IMR-90 (cell line): ENCODE results near the gene DPH7. TPM values are rescaled to one million over a fixed set of nuclear protein-coding genes. Genes with fewer than 3 reads are reported as not detected.

Experiments used
- ATAC-seq: fragments of 200-7000 bp; cut with Tn5 transposase; 2 replicates; pipeline ENCODE4 v1.9.1; 2020; ENCODE audit warnings: low read depth, mild to moderate bottlenecking, moderate library complexity
- BruUV-seq: library from RNA; stranded (reverse); fragments of 400-500 nt; replicated peaks from 2 replicates; lab custom pipeline; 2021; lab: Mats Ljungman, UMichigan
- CTCF ChIA-PET: fragments of 300-600 bp; formaldehyde crosslinking; extraction: SDS; loops from one replicate; lab custom pipeline; 2021; ENCODE audit warnings: antibody characterized with exemption; lab: Yijun Ruan, JAX
- POLR2A ChIA-PET: fragments of 300-600 bp; sonication (Branson Sonifier 250); formaldehyde crosslinking; loops from one replicate; lab custom pipeline; 2022; ENCODE audit warnings: antibody characterized with exemption; ENCODE audit not compliant: unreplicated experiment; lab: Charles Lee
- DNase-seq: peaks from one replicate; pipeline ENCODE4 v3.0.0; 2013
- H2AFZ ChIP-seq: replicated peaks from 2 replicates; pipeline ENCODE3; 2013; ENCODE audit warnings: low read length, mild to moderate bottlenecking; ENCODE audit not compliant: poor library complexity
- H2AK5ac ChIP-seq: 2 replicates; pipeline ENCODE4 v1.6.1; 2013; ENCODE audit warnings: low read depth, low read length, inconsistent platforms
- H2AK9ac ChIP-seq: replicated peaks from 2 replicates; pipeline ENCODE3; 2013; ENCODE audit warnings: mild to moderate bottlenecking, low read depth, low read length, moderate library complexity; ENCODE audit not compliant: poor library complexity
- H2BK120ac ChIP-seq: 2 replicates; pipeline ENCODE4 v1.6.1; 2013; ENCODE audit warnings: low read depth, low read length, inconsistent platforms
- H2BK15ac ChIP-seq: 3 replicates; pipeline ENCODE4 v1.6.1; 2013; ENCODE audit warnings: low read depth, low read length, inconsistent platforms
- H2BK20ac ChIP-seq: 2 replicates; pipeline ENCODE4 v1.6.1; 2013; ENCODE audit warnings: low read depth, mild to moderate bottlenecking, inconsistent platforms, low read length, moderate library complexity
- H2BK5ac ChIP-seq: 2 replicates; pipeline ENCODE4 v1.6.1; 2013; ENCODE audit warnings: mild to moderate bottlenecking, low read depth, low read length, inconsistent platforms; ENCODE audit not compliant: poor library complexity, severe bottlenecking
- H3K14ac ChIP-seq: replicated peaks from 2 replicates; pipeline ENCODE4 v1.6.1; 2013; ENCODE audit warnings: low read depth, low read length, inconsistent platforms
- H3K18ac ChIP-seq: 2 replicates; pipeline ENCODE4 v1.6.1; 2013; ENCODE audit warnings: low read depth, low read length, control low read depth
- H3K23ac ChIP-seq: 2 replicates; pipeline ENCODE4 v1.6.1; 2013; ENCODE audit warnings: low read depth, low read length, inconsistent platforms
- H3K27ac ChIP-seq: 2 replicates; pipeline ENCODE4 v1.5.1; 2013; ENCODE audit warnings: mild to moderate bottlenecking, control low read depth, low read length; ENCODE audit not compliant: insufficient read depth
- H3K27me3 ChIP-seq: 2 replicates; pipeline ENCODE4 v1.6.1; 2013; ENCODE audit warnings: low read length; ENCODE audit not compliant: control insufficient read depth, insufficient read depth
- H3K36me3 ChIP-seq: 2 replicates; pipeline ENCODE4 v1.6.1; 2013; ENCODE audit warnings: low read length, mixed read lengths; ENCODE audit not compliant: control insufficient read depth, insufficient read depth
- H3K4ac ChIP-seq: 2 replicates; pipeline ENCODE4 v1.6.1; 2013; ENCODE audit warnings: low read depth, low read length, inconsistent platforms
- H3K4me1 ChIP-seq: 2 replicates; pipeline ENCODE4 v1.6.1; 2013; ENCODE audit warnings: low read length, mixed read lengths; ENCODE audit not compliant: control insufficient read depth, insufficient read depth
- H3K4me2 ChIP-seq: 2 replicates; pipeline ENCODE4 v1.6.1; 2013; ENCODE audit warnings: low read depth, mild to moderate bottlenecking, control low read depth, low read length, moderate library complexity
- H3K4me3 ChIP-seq: 2 replicates; pipeline ENCODE4 v1.5.1; 2013; ENCODE audit warnings: low read depth, mild to moderate bottlenecking, control low read depth, low read length, moderate library complexity; ENCODE audit not compliant: insufficient read depth
- H3K56ac ChIP-seq: 2 replicates; pipeline ENCODE4 v1.6.1; 2013; ENCODE audit warnings: low read length, inconsistent platforms; ENCODE audit not compliant: insufficient read depth; ENCODE audit errors: extremely low read depth
- H3K79me1 ChIP-seq, 2 experiments: 2 replicates each; pipeline ENCODE4 v1.6.1; 2013; ENCODE audit warnings: low read length in 2 of 2, inconsistent platforms in 1 of 2, low read depth in 1 of 2
- H3K9ac ChIP-seq: 2 replicates; pipeline ENCODE4 v1.6.1; 2013; ENCODE audit warnings: low read depth, low read length, control low read depth
- H3K9me1 ChIP-seq: 2 replicates; pipeline ENCODE4 v1.6.1; 2013; ENCODE audit warnings: low read length, inconsistent platforms; ENCODE audit not compliant: insufficient read depth
- H3K9me3 ChIP-seq: 2 replicates; pipeline ENCODE4 v1.6.1; 2013; ENCODE audit warnings: low read length; ENCODE audit not compliant: control insufficient read depth, insufficient read depth
- H4K20me1 ChIP-seq: 2 replicates; pipeline ENCODE4 v1.6.1; 2013; ENCODE audit warnings: low read length, inconsistent platforms; ENCODE audit not compliant: insufficient read depth
- H4K5ac ChIP-seq: 2 replicates; pipeline ENCODE4 v1.6.1; 2013; ENCODE audit warnings: mild to moderate bottlenecking, low read depth, low read length, control low read depth
- H4K8ac ChIP-seq, 2 experiments: 2 replicates each; pipeline ENCODE4 v1.6.1; 2013; ENCODE audit warnings: low read depth in 2 of 2, low read length in 2 of 2, control low read depth in 1 of 2, inconsistent platforms in 1 of 2
- H4K91ac ChIP-seq: 2 replicates; pipeline ENCODE4 v1.6.1; 2013; ENCODE audit warnings: low read depth, low read length, inconsistent platforms; ENCODE audit not compliant: insufficient read depth
- BHLHE40 ChIP-seq: fragments of 150-350 bp; IDR thresholded peaks from 2 replicates; pipeline ENCODE4 v1.6.1; 2016; ENCODE audit warnings: mild to moderate bottlenecking, low read depth, low read length
- MAZ ChIP-seq: IDR thresholded peaks from 2 replicates; pipeline ENCODE4 v1.6.1; 2012; ENCODE audit warnings: low read depth, mild to moderate bottlenecking, low read length, improper control_type of control experiment, moderate library complexity, borderline replicate concordance
- NFE2L2 ChIP-seq: fragments of 150-350 bp; IDR thresholded peaks from 2 replicates; pipeline ENCODE4 v1.6.1; 2016; ENCODE audit warnings: low read depth, mild to moderate bottlenecking, low read length
- POLR2A ChIP-seq: IDR thresholded peaks from 2 replicates; pipeline ENCODE4 v1.6.1; 2012; ENCODE audit warnings: mild to moderate bottlenecking, low read depth, low read length
- RAD21 ChIP-seq: IDR thresholded peaks from 2 replicates; pipeline ENCODE4 v1.6.1; 2012; ENCODE audit warnings: low read length, improper control_type of control experiment
- RCOR1 ChIP-seq: IDR thresholded peaks from 2 replicates; pipeline ENCODE4 v1.6.1; 2012; ENCODE audit warnings: mild to moderate bottlenecking, low read length, improper control_type of control experiment; ENCODE audit not compliant: insufficient replicate concordance
- RFX5 ChIP-seq: IDR thresholded peaks from 2 replicates; pipeline ENCODE4 v1.8.0; 2012; ENCODE audit warnings: low read depth, mild to moderate bottlenecking, low read length, moderate library complexity
- WGBS, 2 experiments: methylation state at CpG; one replicate each; pipeline versions ENCODE4 v1.1.5 to v1.1.7; 2013; ENCODE audit warnings: missing lambda C conversion rate in 2 of 2; ENCODE audit not compliant: insufficient read length in 1 of 2; ENCODE audit errors: extremely low coverage in 2 of 2; 5-methylcytosine and 5-hydroxymethylcytosine counted together
- dilution Hi-C: fragments of 300-500 bp; cut with HindIII; formaldehyde crosslinking; loops from one replicate; pipeline ENCODE4 v1.14.3; 2018; ENCODE audit warnings: low sequenced_read_pairs; ENCODE audit not compliant: unreplicated experiment
- in situ Hi-C: fragments of 300-500 bp; cut with MboI; formaldehyde crosslinking; loops from 3 replicates; pipeline ENCODE4 v1.14.3; 2019; ENCODE audit warnings: low sequenced_read_pairs, inconsistent platforms, mixed read lengths
- intact Hi-C: fragments of 100-400 bp; cut with micrococcal nuclease; formaldehyde crosslinking; loops from 2 replicates; pipeline ENCODE4 v1.10.0; 2022
- polyA plus RNA-seq, 3 experiments: library from polyadenylated mRNA; depleted of rRNA; stranded (reverse); fragments of >200 nt; gene quantifications; 2 replicates each; pipeline ENCODE4 v1.2.3, GENCODE V29; 2012; ENCODE audit warnings: low replicate concordance in 1 of 3
- total RNA-seq: library from RNA; depleted of rRNA; stranded (reverse); fragments of >200 nt; gene quantifications from 2 replicates; pipeline ENCODE4 v1.2.3, GENCODE V29; 2012

The DPH7 gene
- total and polyA plus RNA-seq, 2 of the 4 experiments (the other 2 are of a cell fraction) = 12.5 to 33.7 TPM

DNA sequence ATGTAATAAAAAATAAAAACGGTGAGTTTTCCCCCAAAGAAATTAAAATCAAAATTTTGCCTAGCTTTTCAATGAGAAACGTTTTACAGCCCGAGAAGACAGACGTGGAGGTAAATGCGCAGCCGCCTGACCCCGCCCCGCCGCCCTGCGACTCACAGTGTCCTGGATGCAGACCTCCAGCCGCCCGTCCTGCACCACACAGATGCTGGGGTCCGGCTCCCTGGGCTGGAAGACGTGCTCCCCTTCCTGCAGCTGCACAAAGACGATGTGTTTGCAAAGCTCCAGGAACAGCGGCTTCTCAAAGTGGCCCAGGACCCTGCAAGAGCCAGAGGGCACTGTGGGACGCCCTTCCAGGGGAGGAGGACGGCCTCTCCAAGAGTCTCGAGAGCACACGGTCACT lies 36.2 kb downstream of the DPH7 start:
- TF ChIP-seq POLR2A (no peak), RAD21 (no peak), MAZ (no peak), NFE2L2 (no peak), RFX5 (no peak), RCOR1 (no peak), BHLHE40 (no peak)
- no peak overlapping the region for H3K4me3 ChIP-seq
- WGBS, 2 experiments = 84% methylated on average over 12 of the region's 20 CpGs; no CpG with 5 or more reads in 1 of the 2 experiments
- H4K91ac ChIP-seq = no peak overlapping the region
- H4K8ac ChIP-seq = no peak overlapping the region
- POLR2A ChIA-PET = no interaction called here
- H3K9me1 ChIP-seq = no peaks in the 10 kb centered on the region
- H3K79me1 ChIP-seq = no peaks in the 10 kb centered on the region
- H4K5ac ChIP-seq = no peak overlapping the region
- no TSS peak for BruUV-seq
- no peaks in the 10 kb centered on the region for H4K20me1 ChIP-seq
- H3K36me3 ChIP-seq = no peaks in the 10 kb centered on the region
- DNase-seq (no peak), ATAC-seq (no peak)
- H2BK20ac ChIP-seq = no peak overlapping the region
- in situ Hi-C loops (no loop called here), dilution Hi-C loops (no loop called here), intact Hi-C loops (no loop called here)
- H3K56ac ChIP-seq = no peak overlapping the region
- H3K27me3 ChIP-seq = no peaks in the 10 kb centered on the region
- H3K23ac ChIP-seq = no peak overlapping the region
- H3K9ac ChIP-seq = no peak overlapping the region
- H3K27ac ChIP-seq = no peak overlapping the region
- H3K18ac ChIP-seq = no peak overlapping the region
- H3K4ac ChIP-seq = no peak overlapping the region
- H2BK15ac ChIP-seq = no peak overlapping the region
- no peak overlapping the region for H3K14ac ChIP-seq
- no peak overlapping the region for H2BK120ac ChIP-seq
- H2AK9ac ChIP-seq = no peak overlapping the region
- CTCF ChIA-PET = no interaction called here
- H2AK5ac ChIP-seq = no peak overlapping the region
- H2AFZ ChIP-seq = no peak overlapping the region
- no peak overlapping the region for H3K4me2 ChIP-seq
- H2BK5ac ChIP-seq = no peak overlapping the region
- H3K4me1 ChIP-seq = no peaks in the 10 kb centered on the region; the same call in 1 of the 2 replicates
- H3K9me3 ChIP-seq = no peaks in the 10 kb centered on the region
